ENCODE results near the gene WDR90.
A peak's percentile ranks its signal among the peaks of the same experiment; 100 is the strongest.

WDR90 gene

DNA sequence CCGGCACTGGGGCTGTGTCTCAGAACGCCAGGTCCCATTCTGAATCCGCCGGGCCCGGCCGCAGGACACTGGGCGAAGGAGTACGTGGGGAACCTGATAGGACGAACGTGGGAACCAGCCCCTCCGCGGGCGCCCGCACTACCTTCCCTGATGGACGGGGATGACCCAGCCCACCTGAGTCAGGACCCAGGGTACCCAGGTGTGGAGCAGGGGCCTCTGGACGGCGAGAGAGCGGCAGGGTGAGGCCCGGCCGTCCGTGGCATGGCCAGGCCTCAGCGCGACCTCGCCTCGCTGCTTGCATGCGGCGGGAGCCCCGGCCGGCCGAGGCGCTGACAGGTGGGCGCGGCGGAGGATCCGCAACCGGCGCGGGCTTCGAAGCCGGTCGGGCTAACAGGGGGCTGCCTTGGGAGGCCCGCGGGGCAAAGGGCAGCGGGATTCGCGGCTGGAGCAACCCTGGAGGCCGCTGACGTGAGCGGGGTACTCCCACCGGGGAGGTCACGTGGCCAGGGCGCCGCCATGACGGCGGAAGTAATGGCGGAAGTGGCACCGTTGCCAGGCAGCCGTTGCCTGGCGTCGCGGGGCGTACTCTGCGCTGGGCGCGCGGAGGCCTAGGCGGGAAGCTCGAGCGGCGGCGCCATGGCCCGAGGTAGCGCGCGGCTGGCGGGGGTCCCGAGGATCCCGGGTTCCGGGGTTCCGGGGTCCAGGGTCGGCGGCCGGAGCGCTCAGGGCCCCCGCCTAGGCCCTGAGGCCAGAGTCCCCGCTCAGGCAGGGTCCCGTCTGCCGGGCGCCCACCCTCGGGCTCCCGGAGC, at the start of gene WDR90:
TSS of gene WDR90 (plus strand) at position 585 of the 809 bp plus-strand sequence. CDS start at position 637, 52 bp downstream.
- DNase-seq = peak; percentile 63 to 97 (median 85)

DNA sequence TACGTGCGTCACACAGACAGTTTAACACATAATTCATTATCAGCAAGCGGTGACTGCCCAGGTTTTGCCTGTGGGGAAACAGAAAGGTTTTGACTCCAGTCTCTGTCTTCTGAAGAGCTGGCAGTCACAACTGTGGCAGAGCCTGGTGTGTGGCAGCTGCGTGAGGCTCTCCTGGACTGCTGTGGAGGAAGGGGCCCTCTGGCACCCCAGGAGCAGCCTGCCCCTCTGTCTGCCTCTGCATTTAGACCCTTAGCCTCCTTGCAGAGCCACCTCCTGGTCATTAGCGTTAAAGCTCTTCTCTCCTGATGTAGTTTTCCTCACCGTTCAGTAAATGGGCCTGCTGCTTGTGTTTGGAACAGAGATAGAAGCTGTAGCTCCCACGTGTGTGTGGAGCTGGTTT, 48.4 kb upstream of the WDR90 start:
- no peak for DNase-seq

- no peak for DNase-seq
These were observed 45.2 kb upstream of the WDR90 start for GRCh38 chr16:603933-604332.

DNA sequence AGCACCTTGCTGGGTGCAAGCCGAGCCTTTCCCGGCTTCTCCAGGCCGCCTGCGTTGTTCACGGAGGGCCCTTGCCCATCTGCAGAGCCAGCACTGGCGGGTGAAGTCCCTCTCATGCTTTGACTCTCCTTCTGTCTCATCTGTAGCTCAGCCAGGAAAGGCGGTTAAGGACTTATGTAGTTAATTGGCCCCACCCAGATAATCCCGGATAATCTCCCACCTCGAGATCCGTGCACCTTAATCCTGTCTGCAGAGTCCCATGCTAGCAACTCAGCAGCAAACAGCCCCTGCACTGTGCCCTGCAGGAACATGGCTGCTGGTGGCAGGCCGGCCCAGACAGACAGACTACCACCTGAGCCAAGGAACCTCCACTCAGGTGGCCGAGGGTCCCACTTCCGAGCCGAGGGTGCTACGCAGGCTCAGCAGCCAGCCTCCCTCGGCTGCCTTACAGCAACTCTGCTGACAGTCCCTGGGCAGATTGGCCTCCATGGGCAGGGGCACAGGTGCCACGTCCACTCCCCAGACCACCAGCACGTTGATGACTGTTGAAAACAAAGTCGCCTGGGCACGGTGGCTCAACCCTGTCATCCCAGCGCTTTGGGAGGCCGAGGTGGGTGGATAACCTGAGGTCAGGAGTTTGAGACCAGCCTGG, 42.4 kb upstream of the WDR90 start:
- DNase-seq = no peak

DNA sequence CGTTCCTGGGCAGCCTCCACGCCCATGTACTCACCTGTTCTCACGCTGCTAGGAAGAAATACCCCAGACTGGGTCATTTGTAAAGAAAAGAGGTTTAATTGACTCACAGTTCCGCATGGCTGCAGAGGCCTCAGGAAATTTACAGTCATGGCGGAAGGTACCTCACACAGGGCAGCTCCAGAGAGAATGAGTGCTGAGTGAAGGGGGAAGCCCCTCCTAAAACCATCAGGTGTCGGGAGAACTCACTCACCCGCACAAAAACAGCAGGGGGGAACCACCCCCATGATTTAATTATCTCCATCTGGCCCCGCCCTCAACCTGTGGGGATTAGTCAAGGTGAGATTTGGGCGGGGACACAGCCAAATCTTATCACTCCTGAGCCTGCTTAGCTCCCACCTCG, 41.1 kb upstream of the WDR90 start:
- no peak for DNase-seq

DNA sequence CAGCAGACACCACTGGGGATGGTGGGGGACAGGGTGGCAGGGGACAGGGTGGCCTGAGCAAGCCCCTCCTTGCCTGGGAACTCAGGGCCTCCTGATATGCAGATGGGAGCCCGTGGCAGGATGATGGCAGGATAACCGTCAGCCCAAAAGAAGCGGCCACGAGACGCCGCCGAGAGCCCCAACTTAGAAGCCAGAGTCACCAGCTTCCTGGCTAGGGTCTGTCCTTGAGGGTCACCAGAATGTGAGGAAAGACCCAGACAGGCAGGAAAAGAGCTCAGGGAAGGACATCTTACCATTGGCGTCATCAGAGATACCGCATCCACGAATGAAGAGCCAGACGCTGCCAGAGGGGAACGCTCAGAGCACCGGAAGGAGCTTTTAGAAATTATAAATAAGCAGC, 39.8 kb upstream of the WDR90 start:
- no peak for DNase-seq

- DNase-seq = no peak
These were observed 39.2 kb upstream of the WDR90 start for GRCh38 chr16:609984-610383.

GRCh38 chr16:610513-611381, 38.4 kb upstream of the WDR90 start:
- peak in 40 of 56 donors; percentile 13 to 76 (median 43) for DNase-seq

GRCh38 chr16:615122-615521, 34.0 kb upstream of the WDR90 start:
- no peak for DNase-seq

GRCh38 chr16:616733-617586, 32.2 kb upstream of the WDR90 start:
- no peak for DNase-seq

- DNase-seq = no peak
These were observed 31.3 kb upstream of the WDR90 start for GRCh38 chr16:617855-618254.

GRCh38 chr16:619476-620100, 29.6 kb upstream of the WDR90 start:
- DNase-seq = no peak

- no peak for DNase-seq
These were observed 28.3 kb upstream of the WDR90 start for GRCh38 chr16:620700-621525.

- DNase-seq = peak in 7 of 56 donors; percentile 9 to 42 (median 37)
These were observed 27.5 kb upstream of the WDR90 start for GRCh38 chr16:621526-622105.

DNA sequence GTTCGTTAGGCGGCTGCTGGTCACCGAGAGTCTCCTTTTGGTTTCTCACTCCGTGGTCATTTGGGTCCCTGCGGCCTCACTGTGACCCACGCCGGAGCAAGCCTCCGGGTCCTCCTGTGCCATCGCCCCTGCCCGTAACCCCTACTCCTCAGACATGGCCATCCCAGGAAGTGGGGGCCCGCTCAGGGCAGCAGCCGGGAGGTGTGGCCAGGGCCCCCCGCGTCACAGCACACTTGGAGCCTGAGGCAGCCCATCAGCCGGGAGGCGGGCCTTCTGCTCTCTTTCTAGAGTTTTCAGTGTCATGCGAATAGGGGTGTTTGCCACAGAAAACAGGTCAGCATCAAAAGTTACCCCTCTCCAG, 26.3 kb upstream of the WDR90 start:
- no peak for DNase-seq

DNA sequence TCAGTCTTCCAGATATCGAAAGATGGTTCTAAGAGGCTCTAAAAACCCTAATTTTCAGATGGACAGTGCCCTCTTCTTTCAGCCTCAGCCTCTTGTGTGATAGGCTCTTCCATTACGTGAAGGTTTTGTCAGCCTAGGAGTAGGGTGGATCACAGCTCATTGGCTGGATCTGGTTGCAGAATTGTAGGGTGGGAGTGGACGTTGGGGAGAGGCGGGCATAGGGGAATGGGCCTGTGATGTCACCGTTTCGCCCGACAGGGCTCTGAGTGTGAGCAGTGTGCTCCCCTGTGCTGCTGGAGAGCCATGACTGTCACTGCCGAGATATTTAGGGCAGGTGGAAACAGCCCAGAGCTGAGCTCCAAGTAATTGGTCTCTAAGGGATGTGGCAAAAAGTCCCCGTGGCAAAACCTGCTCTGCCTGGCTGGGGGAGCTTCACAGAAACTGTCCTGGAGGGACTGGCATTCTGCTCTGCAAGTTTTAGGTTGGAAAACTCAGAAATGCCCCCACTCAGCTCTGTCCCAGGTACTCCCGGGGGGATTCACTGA, 24.6 kb upstream of the WDR90 start:
- DNase-seq = no peak

- DNase-seq = no peak
These were observed 23.8 kb upstream of the WDR90 start for GRCh38 chr16:625117-625976.
